Measurements from ENCODE around the gene C17orf58.
"Not testable (repeated sequence)": the region's sequence is repeated elsewhere in the genome, so short reads cannot be mapped to it uniquely, and the experiment has no call there.

- not testable (repeated sequence) for TF ChIP-seq CTCF, POLR2AphosphoS5, POLR2A, EP300 (IDR thresholded peaks at IDR 0.05)
Measured at GRCh38 chr17:67976306-67976705, 20.0 kb downstream of the C17orf58 start.

All from sigmoid colon (tissue), 4 donors.